Activated B cell treated with CpG ODN at 0.5 μM for 24 hours (primary cell): ENCODE measurements around the gene IL18RAP. TPM values are rescaled to one million over a fixed set of nuclear protein-coding genes. Genes with fewer than 3 reads are reported as not detected.

Experiments used
- ATAC-seq: fragments of 200-7000 bp; cut with Tn5 transposase; one replicate; pipeline ENCODE4 v1.10.0; 2021; ENCODE audit warnings: low read depth, mild to moderate bottlenecking, moderate library complexity
- CTCF ChIA-PET: fragments of 350-600 bp; sonication (Branson Sonifier 250); formaldehyde crosslinking; loops from one replicate; lab custom pipeline; 2021; ENCODE audit warnings: antibody characterized with exemption; lab: Charles Lee
- POLR2A ChIA-PET: fragments of 350-600 bp; sonication (Branson Sonifier 250); formaldehyde crosslinking; loops from one replicate; lab custom pipeline; 2021; ENCODE audit warnings: antibody characterized with exemption; lab: Charles Lee
- DNase-seq: peaks from one replicate; pipeline ENCODE4 v3.0.0; 2022
- H3K27ac Mint-ChIP-seq: one replicate; pipeline ENCODE4 v1.8.0; 2020; ENCODE audit warnings: mixed read lengths
- H3K27me3 Mint-ChIP-seq: one replicate; pipeline ENCODE4 v1.8.0; 2021; ENCODE audit warnings: mixed read lengths
- H3K36me3 Mint-ChIP-seq: one replicate; pipeline ENCODE4 v1.8.0; 2021; ENCODE audit warnings: low read depth, mixed read lengths
- H3K4me1 Mint-ChIP-seq: one replicate; pipeline ENCODE4 v1.8.0; 2021; ENCODE audit warnings: mixed read lengths
- H3K4me3 Mint-ChIP-seq: one replicate; pipeline ENCODE4 v1.8.0; 2020; ENCODE audit warnings: mild to moderate bottlenecking, mixed read lengths
- H3K9me3 Mint-ChIP-seq: one replicate; pipeline ENCODE4 v1.8.0; 2020; ENCODE audit warnings: mixed read lengths
- CTCF ChIP-seq: fragments of 200-600 bp; IDR thresholded peaks from one replicate; pipeline ENCODE4 v1.8.0; 2022; ENCODE audit warnings: antibody characterized with exemption, mild to moderate bottlenecking
- intact Hi-C: fragments of 100-400 bp; cut with micrococcal nuclease; formaldehyde crosslinking; loops from one replicate; pipeline ENCODE4 v1.15.1; 2024
- total RNA-seq: library from RNA; stranded (reverse); gene quantifications from 2 replicates; pipeline ENCODE4 v1.2.3, GENCODE V29; 2022

The IL18RAP gene
- total RNA-seq, 1 donor from 2014 or later, result 0.98 TPM

DNA sequence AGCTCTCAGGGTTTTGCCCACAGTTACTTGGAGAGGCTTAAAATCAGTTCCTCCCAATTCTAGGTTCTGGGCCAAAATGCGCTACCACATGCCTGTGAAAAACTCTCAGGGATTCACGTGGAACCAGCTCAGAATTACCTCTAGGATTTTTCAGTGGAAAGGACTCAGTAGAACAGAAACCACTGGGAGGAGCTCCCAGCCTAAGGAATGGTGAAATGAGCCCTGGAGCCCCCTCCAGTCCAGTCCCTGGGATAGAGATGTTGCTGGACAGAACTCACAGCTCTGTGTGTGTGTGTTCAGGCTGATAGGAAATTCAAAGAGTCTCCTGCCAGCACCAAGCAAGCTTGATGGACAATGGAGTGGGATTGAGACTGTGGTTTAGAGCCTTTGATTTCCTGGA lies 29.0 kb downstream of the IL18RAP start:
- DNase-seq, result no peak
- Mint-ChIP-seq H3K4me1 (no peaks in the 10 kb centered on the region), H3K4me3 (no peak overlapping the region), H3K36me3 (no peaks in the 10 kb centered on the region), H3K27ac (no peak overlapping the region), H3K9me3 (peaks cover 8% of the 10 kb centered on the region), H3K27me3 (peaks cover 5% of the 10 kb centered on the region)
- CTCF ChIA-PET, result interaction anchor here (0.6 to 2.5 kb wide), 4 partner anchors 9 to 610 kb away, joined by 3 to 5 read pairs (median 4); no protein-coding TSS in a partner anchor
- POLR2A ChIA-PET, result no interaction called here
- TF ChIP-seq CTCF, result no peak
- no peak for ATAC-seq
- intact Hi-C loops, result no loop called here

GRCh38 chr2:102453501-102453900 lies 30.5 kb downstream of the IL18RAP start:
- no peak overlapping the region for H3K4me3 Mint-ChIP-seq
- H3K27ac Mint-ChIP-seq, result no peak overlapping the region
- POLR2A ChIA-PET, result no interaction called here
- CTCF ChIA-PET, result interaction anchor here (1.2 to 2.5 kb wide), 3 partner anchors 8 to 12 kb away, joined by 3 to 5 read pairs (median 3); no protein-coding TSS in a partner anchor
- intact Hi-C loops, result no loop called here
- TF ChIP-seq CTCF, result no peak
- H3K36me3 Mint-ChIP-seq, result no peaks in the 10 kb centered on the region
- H3K4me1 Mint-ChIP-seq, result no peaks in the 10 kb centered on the region
- ATAC-seq, result no peak
- peaks cover 5% of the 10 kb centered on the region for H3K27me3 Mint-ChIP-seq
- no peak for DNase-seq
- H3K9me3 Mint-ChIP-seq, result peaks cover 8% of the 10 kb centered on the region

- Mint-ChIP-seq H3K27me3 (peaks cover 5% of the 10 kb centered on the region), H3K4me1 (no peaks in the 10 kb centered on the region), H3K36me3 (no peaks in the 10 kb centered on the region), H3K4me3 (no peak overlapping the region), H3K9me3 (peaks cover 8% of the 10 kb centered on the region), H3K27ac (no peak overlapping the region)
- ATAC-seq (no peak), DNase-seq (no peak)
- TF ChIP-seq CTCF, result no peak
- CTCF ChIA-PET, result no interaction called here
- POLR2A ChIA-PET, result no interaction called here
- intact Hi-C loops, result no loop called here
These were observed 32.2 kb downstream of the IL18RAP start for GRCh38 chr2:102455061-102455670.

DNA sequence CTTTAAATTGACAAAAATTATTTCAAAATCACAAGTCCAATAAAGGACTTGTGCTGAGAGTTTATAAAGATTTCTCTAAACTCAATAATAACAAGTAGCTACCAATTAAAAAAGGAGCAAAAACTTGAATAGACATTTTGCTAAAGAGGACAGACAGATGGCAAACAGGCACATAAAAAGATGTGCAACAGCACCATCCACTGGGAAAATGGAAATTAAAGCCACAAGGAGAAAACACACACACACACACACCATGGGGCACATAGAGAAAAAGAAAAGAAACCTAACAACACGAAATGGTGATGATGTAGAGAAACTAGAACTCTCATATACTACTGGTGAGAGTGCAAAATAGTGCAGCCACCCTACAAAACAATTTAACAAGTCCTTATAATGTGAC lies 37.5 kb downstream of the IL18RAP start:
- Mint-ChIP-seq H3K27me3 (peaks cover 11% of the 10 kb centered on the region), H3K36me3 (no peaks in the 10 kb centered on the region), H3K4me1 (no peaks in the 10 kb centered on the region), H3K4me3 (no peak overlapping the region), H3K9me3 (peaks cover 14% of the 10 kb centered on the region), H3K27ac (no peak overlapping the region)
- ChIA-PET CTCF (interaction anchor here (1.5 kb wide), 1 partner anchor 14 kb away, joined by 5 read pairs; no protein-coding TSS in a partner anchor), POLR2A (no interaction called here)
- TF ChIP-seq CTCF, result no peak
- intact Hi-C loops, result no loop called here
- DNase-seq, result no peak
- ATAC-seq, result no peak

DNA sequence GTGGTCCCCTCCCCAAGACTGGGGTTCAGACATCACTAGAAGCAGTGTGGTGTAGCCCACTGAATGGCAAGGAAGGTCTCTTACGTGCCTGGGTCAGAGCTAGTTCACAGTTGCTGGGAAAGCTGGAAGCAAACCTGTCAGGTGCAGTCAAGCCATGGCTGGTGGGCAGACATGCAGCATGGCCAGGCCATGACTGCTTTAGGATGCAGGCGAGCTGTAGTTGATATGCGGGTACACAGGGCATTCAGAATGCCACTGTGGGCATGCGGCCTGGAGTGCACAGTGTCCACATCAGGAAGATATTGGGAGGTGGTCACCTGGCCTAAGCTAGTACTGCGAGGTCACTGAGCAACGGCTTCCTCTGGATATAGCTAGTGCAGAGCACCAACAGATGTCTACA lies 38.2 kb downstream of the IL18RAP start:
- Mint-ChIP-seq H3K27ac (no peak overlapping the region), H3K36me3 (no peaks in the 10 kb centered on the region), H3K27me3 (peaks cover 11% of the 10 kb centered on the region), H3K4me3 (no peak overlapping the region), H3K9me3 (peaks cover 7% of the 10 kb centered on the region), H3K4me1 (no peaks in the 10 kb centered on the region)
- DNase-seq, result no peak
- no peak for TF ChIP-seq CTCF
- POLR2A ChIA-PET, result no interaction called here
- intact Hi-C loops, result no loop called here
- ATAC-seq, result no peak
- CTCF ChIA-PET, result interaction anchor here (0.6 to 1.2 kb wide), 2 partner anchors 8 to 12 kb away, joined by 3 to 4 read pairs; partner anchors contain the start of gene SLC9A4
